DND-41 (cell line): ENCODE data around the gene TAAR9.

Experiments
- CTCF ChIP-seq: IDR thresholded peaks from 2 replicates; pipeline ENCODE4 v1.5.1; 2012; ENCODE audit warnings: borderline replicate concordance, low read length, moderate library complexity, mild to moderate bottlenecking; ENCODE audit not compliant: poor library complexity, severe bottlenecking; ENCODE audit errors: extremely low read depth
- EZH2 ChIP-seq: IDR thresholded peaks from 3 replicates; pipeline ENCODE4 v1.6.1; 2012; ENCODE audit warnings: borderline replicate concordance, low read depth, mild to moderate bottlenecking, moderate library complexity, low read length, inconsistent platforms; ENCODE audit not compliant: severe bottlenecking

GRCh38 chr6:132587424-132587823 is 49.3 kb downstream of the TAAR9 start:
- TF ChIP-seq EZH2 (no peak), CTCF (no peak)
